ENCODE results near the gene KDM3B. TPM values are rescaled to one million over a fixed set of nuclear protein-coding genes. Genes with fewer than 3 reads are reported as not detected.

The KDM3B gene
- total and polyA plus RNA-seq, 2 of the 8 experiments (the other 6 are each of a cell fraction or from before 2014, with no cell fraction given), result 27.1 to 78.1 TPM

DNA sequence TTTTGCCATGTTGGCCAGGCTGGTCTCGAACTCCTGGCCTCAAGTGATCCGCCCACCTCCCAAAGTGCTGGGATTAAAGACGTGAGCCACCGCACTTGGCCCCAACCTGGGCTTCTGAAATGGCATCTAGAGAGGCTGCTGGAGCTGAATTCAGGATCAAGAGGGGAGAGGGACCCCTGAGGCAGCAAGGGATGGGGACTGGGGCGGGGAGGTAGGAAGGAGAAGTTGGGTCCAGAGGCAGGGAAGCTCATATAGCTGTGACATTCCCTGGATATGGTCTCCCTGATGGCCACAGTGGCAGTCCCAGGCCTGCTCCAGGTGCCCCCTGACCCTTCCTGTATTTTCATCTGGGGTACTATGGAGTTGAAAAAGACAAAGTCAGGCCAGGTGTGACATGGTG lies 98.5 kb downstream of the KDM3B start (continued):
- TF ChIP-seq SUZ12 (IDR thresholded peaks at IDR 0.05; ENCODE audit: low read length), result no peak
- TF ChIP-seq, protein P1, sequence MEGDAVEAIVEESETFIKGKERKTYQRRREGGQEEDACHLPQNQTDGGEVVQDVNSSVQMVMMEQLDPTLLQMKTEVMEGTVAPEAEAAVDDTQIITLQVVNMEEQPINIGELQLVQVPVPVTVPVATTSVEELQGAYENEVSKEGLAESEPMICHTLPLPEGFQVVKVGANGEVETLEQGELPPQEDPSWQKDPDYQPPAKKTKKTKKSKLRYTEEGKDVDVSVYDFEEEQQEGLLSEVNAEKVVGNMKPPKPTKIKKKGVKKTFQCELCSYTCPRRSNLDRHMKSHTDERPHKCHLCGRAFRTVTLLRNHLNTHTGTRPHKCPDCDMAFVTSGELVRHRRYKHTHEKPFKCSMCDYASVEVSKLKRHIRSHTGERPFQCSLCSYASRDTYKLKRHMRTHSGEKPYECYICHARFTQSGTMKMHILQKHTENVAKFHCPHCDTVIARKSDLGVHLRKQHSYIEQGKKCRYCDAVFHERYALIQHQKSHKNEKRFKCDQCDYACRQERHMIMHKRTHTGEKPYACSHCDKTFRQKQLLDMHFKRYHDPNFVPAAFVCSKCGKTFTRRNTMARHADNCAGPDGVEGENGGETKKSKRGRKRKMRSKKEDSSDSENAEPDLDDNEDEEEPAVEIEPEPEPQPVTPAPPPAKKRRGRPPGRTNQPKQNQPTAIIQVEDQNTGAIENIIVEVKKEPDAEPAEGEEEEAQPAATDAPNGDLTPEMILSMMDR (IDR thresholded peaks at IDR 0.05; ENCODE audit: control extremely low read depth in 1 of 3, insufficient read depth in 1 of 3, low read depth in 1 of 3, low read length in 3 of 3), result no peak
- no peak for TF ChIP-seq RBBP5 (IDR thresholded peaks at IDR 0.05; ENCODE audit: borderline replicate concordance, low read depth, low read length)
- no peak for TF ChIP-seq RXRA (IDR thresholded peaks at IDR 0.05; ENCODE audit: insufficient read depth, low read depth, low read length)

Data from H1 (cell line).